GM18867 (cell line): ENCODE results near the gene WASL.
"Not testable (repeated sequence)": the region's sequence is repeated elsewhere in the genome, so short reads cannot be mapped to it uniquely, and the experiment has no call there.

Source experiments
- ATAC-seq: cut with Tn5 transposase; IDR thresholded peaks from one replicate; pipeline ENCODE4 v1.9.1; 2021; ENCODE audit warnings: mild to moderate bottlenecking, moderate library complexity; ENCODE audit not compliant: unreplicated experiment

Gene WASL

DNA sequence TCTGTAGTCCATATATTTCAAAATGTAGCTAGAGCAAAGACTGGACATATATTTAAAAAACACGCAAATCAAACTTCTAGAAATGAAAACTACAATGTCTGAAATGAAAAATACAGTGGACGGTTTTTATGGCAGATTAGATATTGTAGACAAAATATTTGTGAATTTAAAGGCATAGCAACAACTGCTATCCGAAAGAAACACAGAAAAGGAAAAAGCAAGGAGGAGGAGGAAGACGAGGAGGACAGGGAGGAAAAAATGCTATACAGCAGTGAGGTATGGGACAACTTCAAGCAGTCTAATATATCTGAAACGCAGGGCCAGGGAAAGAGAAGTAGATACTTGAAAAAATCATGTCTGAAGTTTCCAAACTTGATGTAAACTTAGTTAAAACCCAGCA, 13.3 kb downstream of the WASL start:
- no peak for ATAC-seq

DNA sequence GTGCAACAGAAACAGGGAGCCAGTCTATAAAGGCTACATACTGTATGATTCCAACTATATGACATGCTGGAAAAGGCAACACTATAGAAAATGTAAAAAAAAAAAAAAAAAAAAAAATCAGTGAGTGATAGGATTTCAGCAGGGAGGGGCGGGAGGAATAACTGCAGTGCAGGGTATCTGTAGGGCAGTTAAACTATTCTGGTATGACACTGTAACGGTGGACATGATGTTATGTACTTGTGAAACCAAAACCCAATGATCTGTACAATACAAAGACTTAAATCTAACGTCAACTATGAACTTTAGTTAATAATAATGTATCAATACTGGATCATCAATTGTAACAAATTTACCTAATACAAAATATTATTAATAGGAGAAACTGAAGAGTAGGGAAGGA, 14.3 kb downstream of the WASL start:
- no peak for ATAC-seq

DNA sequence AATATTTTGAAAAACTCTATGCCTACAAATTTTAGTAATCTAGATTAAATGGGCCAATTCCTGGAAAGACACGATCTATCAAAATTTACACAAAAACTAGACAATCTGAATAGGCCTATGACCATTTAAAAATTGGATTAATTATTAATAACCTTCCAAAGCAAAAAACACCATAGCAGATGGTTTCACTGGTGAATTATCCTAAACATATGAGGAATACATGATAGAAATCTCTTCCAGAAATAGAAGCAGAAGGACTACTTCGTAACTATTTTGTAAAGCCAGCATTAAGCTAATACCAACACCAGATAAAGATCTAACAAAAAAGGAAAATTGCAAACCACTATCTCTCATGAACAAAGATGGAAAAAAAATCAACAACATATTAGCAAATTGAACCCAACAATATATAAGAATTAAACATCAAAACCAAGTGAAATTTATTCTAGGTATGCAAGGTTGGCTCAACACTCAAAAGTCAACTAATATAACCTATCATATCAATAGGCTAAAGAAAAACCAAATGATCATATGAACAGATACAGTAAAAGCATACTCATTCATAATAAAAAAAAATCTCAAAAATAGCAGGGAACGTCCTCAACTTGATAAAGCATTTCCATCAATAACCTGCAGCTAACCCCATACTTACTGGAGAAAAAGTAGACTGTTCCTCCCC, 16.3 kb downstream of the WASL start:
- ATAC-seq: no peak

DNA sequence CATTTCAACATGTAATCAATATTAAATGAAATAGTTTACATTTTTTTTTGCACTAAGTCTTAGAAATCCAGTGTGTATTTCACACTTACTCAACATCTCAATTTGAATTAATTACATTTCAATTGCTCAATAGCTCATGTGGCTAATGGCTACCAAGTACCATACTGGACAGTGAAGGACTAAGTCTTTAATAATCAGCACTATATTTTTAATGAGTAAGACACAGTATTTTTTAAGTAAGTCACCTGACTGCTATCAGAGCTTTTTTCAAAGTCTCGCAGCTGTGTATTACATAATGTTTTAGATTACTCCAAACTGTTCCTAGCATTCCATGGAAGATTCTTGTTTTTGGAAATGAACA, 19.6 kb downstream of the WASL start:
- no peak for ATAC-seq

DNA sequence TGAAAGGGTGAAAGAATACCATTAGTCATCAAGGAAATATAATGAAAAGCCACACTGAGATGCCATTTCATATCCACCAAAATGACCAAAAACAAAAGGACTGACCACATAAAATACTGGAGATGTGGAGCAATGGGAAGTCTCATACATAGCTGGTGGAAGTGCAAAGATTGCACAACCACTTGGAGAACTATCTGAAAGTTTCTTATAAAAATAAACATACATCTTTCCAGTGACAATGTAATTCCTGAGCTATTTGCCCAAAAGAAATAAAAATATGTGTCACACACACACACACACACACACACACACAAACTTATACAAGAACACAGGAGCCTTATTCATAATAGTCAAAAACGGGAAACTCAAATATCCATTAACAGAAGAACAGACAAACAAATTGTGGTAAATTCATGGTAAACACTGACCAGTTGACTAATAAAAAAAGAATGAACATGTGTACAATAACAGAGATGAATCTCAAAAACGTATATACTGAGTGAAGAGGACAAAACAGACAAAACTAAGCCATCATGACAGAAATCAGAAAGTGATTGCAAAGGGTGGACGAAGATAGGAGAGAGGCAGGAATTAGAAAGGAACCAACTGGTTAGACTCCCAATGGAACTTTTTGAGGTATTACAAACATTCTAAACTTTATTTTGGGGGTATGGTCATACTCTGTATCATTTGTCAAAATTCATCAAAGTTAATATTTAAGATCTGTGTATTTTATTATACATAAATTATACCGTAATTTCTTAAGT, 21.5 kb downstream of the WASL start:
- no peak for ATAC-seq

DNA sequence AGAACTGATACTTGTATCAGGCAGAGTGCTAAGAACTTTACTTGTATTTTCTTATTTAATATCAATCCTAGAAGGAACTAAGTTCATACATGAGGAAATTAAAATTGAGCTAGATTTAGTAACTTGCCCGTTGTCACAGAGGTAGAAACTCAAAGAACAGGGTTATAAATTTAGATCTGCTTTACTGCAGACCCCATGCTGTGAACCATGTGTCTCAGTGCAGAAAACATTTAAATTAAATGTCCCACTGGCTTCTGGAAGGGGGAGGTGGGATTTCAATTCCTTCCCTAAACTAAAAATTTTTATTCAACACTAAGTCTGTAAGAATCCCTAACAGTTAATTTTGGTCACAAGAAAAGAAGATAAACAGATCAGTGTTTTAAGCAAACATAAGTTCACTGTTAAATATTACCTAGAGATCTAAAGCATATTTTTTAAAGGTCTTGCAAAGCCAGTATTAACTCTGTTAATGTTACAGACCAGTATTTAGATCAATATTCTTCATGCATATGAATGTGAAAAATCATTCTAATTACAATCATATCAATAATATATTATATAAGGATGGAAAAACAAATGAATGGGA, 23.1 kb downstream of the WASL start:
- no peak for ATAC-seq

DNA sequence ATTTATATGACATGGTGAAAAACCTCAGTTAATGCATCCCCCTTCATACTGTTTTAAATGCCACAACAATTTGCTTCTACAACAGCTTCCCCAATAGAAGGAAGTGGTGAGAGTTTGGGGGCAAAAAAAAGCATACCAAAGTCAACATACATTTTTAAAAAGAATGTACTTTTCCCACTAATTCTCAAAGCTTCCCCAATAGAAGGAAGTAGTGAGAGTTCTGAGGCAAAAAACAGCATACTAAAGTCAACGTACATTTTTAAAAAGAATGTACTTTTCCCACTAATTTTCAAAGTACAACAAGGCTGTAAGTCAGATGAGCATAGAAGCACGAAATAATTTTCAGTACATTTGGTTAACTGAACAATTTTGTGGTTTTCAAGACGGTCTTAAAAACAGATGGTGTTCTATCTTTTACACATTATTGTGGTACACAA, 24.0 kb downstream of the WASL start:
- ATAC-seq: no peak

DNA sequence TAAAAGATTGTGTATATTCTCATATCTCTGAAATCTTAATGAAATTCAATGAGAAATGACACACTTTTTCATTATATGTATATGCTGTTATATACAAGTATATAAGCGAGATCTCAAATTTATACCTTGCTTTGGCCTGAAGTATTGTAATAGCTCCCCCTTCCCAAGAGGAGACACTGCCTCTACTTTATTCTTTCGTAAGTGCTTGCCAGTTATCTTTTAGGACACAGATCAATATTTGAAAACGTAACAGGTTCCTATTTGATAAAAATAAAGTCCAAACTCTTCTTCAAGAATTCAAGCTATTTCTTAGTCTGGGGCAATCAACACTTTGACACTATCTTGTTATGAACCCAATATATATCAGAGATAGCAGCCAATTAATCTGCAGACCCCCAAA, 24.9 kb downstream of the WASL start:
- no peak for ATAC-seq

DNA sequence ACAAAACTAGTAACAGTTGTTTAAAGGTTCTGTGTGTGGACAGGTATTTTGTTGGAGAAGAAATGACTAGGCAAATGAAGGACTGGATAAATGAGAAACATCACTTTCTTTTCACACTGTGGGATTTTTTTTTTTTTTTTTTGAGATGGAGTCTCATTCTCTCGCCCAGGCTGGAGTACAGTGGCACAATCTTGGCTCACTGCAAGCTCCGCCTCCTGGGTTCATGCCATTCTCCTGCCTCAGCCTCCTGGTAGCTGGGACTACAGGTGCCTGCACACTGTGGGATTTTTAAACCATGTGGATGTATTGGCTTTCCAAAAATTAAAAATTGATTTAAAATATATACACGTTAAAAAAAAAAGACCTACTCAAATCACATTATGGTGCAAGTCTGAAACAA, 28.3 kb downstream of the WASL start:
- not testable (repeated sequence) for ATAC-seq

DNA sequence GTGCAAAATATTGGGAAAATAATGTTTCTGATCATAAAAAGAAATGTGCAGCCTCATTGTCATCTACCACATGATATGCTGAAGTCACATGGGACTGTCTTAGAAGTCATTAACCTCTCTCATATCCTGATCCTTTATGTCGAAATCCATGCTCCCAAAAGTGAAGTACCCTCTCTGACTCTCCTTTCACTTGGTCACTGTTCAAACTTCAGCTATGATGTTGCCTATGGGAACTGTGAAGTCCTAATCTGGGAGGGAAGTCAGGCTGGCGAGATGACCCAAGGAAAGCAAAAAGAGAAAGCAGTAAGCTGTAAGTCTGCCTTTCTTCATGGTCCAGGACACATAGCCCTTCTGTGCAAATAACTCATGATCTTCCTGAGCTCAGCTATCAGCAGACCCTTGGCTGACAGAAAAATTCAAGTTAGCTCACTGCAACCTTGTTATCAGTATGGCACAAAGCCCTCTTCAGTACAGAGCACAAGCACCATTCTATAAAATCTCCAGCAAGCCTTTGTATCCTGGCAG, 29.5 kb downstream of the WASL start:
- ATAC-seq: no peak

DNA sequence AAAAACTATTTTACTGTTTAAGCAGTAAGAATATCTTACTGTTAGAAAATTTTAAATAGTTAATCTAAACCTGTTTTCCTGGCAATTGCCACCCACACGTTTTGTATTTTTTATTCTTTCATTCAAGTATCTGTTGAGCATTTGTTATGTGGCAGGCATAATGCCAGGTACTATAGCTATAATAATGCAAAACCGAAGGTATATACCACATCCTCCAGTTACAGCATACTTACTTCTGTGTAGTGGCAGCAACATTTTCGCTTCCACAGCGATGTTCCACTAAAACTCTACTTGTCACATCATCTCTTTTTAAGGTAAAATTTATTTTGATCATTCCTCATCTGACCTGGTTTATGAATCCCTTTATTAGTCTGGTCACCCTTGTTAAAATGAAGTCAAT, 30.0 kb downstream of the WASL start:
- ATAC-seq: no peak

DNA sequence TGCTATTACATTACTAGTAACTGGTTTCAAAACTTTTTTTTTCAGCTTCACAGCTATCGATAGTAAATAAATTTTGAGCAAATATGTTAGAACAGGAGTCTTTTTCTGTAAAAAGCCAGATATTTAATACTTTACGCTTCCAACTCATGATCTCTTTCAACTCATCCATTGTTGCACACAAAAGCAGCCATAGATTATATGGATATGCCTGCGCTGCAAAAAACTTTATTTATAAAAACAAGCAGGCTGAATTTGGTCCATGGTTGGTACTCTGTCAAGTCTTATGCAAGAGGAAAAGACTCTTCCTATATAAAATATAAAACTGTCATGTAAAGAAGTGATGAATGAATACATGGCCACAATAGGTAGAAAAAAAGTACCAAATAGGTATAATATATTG, 31.1 kb downstream of the WASL start:
- ATAC-seq: no peak

DNA sequence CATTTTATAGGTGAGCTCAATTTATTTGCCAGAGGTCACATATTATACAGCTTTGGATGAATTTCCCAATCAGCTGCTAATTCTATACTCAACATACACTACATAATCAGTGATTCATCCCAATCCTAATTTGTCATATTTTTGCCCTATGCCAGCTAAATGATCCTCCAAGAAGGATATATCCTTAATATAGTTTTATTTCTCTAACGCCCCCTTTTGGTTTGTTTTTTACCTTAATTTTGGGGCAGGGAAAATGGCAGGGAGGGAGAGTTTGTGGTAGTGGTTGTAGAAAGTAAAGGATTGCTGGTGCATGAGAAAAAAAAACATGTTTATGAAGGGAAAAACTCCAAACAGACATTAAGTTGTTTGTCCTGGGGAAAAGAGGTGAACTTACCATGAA, 31.9 kb downstream of the WASL start:
- no peak for ATAC-seq

DNA sequence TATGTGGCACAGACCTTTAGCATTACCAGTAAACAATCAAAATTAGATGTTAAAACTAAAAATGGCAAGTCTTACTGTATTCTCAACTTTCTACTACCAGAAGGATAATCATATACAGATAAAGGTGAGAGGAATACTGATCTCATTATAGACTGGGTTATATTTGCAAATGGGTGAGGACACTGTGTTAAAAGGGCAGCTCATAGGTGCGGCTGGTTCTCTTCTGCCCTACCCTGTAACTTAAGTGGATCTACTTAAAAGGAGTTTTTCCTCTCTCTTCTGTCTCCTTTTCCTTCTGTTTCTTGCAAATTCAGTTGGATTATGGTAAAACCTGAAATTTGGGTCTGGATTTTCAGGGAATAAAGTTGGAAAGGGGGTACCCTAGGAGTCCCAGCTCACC, 33.0 kb downstream of the WASL start:
- ATAC-seq: no peak

DNA sequence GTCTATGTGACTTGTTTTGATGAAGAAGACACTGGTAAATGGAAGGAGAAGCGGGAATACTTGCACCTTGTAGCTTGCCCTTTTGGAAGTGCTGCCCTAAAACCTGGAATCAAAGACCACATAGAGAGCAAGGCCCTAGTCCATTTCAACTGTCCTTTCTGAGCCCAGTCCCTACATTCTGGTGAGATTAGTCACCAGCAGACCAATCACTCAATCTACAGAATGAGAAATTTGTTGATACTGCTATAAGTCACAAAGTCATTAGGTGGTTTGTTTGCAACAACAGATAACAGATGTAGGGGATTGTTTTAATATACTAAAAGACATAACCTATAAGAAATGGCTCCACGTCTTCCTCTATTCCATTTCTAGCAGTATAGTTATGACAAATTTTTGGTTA, 33.6 kb downstream of the WASL start:
- no peak for ATAC-seq

DNA sequence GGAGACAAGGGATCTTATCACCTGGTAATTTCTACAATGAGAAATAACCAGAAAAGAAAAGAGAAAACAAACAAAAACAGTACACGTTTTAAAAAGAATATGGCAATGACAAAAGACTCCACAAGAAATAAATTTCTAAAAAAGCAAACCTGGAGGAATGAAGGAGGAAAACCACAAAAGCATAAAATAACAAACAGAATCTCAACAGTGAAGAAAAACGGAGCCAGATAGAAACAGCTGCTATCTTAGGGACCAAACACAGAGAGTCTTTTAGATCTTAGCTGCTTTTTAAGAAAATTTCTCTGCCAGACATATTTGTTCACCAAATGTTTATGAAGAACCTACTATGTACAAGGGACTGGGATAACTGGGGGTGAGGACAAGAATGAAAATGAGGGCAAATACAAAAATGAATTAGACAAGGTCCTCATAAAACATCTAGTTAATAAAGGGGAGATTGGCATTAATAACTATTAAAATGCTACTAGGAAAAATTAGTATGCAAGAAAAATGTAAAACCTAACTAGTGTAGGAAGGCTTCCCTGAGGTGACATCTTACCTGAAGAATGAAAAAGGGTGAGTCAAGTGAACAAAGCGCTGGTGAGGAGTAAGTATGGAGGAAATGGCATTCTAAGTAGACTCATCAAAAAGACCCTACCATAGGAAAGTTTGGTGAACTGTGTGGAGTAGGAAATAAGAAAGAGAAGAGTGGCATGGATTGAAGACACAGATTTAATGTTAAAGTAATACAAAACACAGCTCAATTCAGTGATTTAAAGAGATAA, 34.3 kb downstream of the WASL start:
- ATAC-seq: no peak

DNA sequence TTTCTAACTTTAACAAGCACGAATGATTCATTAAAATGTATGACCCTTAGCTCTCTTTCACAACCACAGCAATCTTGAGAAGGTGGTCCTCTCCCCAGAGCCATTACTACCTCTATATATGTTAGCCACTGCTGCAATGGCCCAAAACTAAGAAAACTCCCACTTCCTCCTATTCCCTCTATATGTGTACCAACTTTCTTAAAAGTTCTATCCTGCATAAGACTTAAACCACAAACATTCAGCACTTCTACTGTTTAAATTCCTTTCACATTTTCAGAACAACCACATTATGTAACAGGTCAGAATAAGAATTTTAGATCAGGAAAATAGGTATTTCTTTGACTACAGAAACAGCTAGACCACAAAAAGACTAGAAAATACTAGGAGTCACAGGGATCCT, 36.2 kb downstream of the WASL start:
- ATAC-seq: no peak

DNA sequence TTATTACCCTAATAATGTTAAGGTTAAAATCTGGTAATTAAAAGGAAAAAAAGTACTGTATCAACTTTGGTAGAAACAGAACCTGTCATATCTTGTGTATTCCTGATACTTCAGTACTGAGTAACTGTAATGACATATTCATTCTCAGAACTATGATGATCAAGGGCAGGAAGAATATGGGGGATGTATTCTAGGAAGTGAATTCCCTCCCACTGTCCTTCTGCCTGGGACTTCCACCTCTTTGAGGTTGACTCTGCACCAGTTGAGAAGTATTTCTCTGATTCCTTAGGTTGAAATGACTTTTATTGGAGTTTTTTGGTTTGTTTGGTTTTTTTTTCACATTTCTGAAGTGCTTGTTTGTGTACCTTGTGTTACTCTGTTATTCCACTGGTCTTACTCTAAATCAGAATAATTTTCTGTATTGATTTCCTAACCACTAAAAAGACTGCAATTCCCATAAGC, 36.9 kb downstream of the WASL start:
- ATAC-seq: no peak

DNA sequence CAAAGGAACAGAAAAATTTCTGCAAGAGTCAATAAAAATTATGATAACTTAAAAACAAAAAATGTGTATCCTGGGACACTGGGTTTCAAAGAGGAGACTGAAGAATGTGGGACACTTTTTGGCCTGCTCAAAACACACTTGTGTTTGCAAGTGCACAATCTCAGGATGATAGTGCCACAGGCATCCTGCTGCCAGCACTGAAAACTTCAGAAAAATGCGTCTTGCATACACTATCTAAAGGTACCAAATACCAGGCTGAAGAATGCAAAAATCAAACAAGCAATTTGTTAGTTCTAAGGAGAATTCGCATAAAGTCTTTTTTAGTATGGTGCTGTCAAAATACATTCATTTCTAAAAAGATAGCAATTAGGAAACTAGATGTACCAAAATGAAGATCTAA, 38.1 kb downstream of the WASL start:
- no peak for ATAC-seq

DNA sequence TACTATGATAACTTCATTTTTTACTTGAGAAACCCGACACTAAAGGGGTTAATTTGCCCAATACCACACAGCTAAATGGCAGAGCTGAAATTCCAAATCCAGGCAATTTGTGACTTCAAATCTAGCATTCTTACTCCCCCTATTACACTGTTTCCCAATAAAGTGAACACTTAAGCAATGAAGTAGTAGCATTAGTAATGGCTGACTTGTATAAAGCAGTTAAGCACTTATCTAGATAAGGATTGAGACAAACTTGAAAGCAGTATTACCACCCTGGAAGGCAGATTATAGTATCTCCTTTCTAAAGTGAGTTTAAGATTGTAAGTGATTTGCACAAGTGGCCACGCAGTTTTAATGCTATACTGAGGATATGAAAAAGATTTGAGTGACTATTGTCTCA, 39.3 kb downstream of the WASL start:
- no peak for ATAC-seq

DNA sequence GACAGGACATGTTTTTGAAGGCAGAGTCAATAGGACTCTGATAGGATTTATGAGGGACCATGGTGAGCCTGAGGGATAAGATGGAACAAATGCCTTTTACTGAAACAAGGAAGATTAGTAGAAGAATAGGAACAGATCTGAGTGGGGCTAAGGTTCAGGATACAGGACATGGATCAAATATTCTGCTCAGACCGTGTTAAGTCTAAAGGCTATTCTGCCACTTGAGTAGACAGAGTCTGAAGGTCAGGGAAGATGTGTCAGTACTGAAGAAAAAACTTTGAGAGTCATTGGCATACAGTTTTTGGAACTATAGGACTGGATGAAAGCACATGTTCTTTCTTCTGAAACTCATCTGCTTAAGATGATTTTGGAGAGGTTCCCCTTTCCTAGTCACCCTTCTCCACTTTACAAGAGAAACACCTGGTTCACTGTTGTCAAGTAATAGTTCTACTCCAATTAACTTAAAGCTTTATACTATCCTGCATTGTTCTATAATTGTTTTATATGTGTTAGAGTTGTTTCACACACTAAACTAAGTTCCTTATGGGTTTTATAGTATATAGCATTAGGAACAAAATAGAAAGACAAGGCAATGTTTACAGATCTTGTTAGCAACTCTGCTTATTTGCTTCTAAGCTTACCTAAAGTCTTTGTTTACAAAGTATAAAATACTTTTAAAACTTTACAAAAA, 43.4 kb downstream of the WASL start:
- no peak for ATAC-seq
